K562 (cell line): ENCODE data around the gene ENO3. TPM values are rescaled to one million over a fixed set of nuclear protein-coding genes. Genes with fewer than 3 reads are reported as not detected.

Source experiments
- ATAC-seq: fragments of 200-7000 bp; cut with Tn5 transposase; 3 replicates; pipeline ENCODE4 v1.9.1; 2020; ENCODE audit warnings: moderate library complexity
- BruUV-seq: library from RNA; stranded (reverse); fragments of 400-500 nt; replicated peaks from 2 replicates; lab custom pipeline; 2021; lab: Mats Ljungman, UMichigan
- CTCF ChIA-PET: fragments of 300-600 bp; formaldehyde crosslinking; extraction: SDS; loops from one replicate; lab custom pipeline; 2021; ENCODE audit warnings: low intra/inter-chr PET ratio; lab: Yijun Ruan, JAX
- POLR2A ChIA-PET: fragments of 300-600, 350-650 bp; sonication (Branson Sonifier 250); formaldehyde crosslinking; extraction: SDS; loops from one replicate; lab custom pipeline; 2021; ENCODE audit warnings: antibody characterized with exemption, inconsistent platforms; lab: Yijun Ruan, JAX
- DNase-seq, 4 experiments: peaks; one replicate each; pipeline versions ENCODE4 v3.0.0 to v3.0.0-alpha.2; 2011 to 2018; ENCODE audit warnings: low spot score in 3 of 4, mixed read lengths in 3 of 4; ENCODE audit errors: extremely low read depth in 1 of 4
- FAIRE-seq: peaks from 2 replicates; lab custom pipeline; 2011; peaks lifted over from hg19 to GRCh38; lab: Jason Lieb, UNC
- H2AFZ ChIP-seq: 2 replicates; pipeline ENCODE4 v1.6.0; 2011; ENCODE audit warnings: low read depth, low read length, control low read depth, inconsistent platforms
- H3K27ac ChIP-seq: fragments of 200-600 bp; 3 replicates; pipeline ENCODE4 v1.8.0; 2011; ENCODE audit warnings: low read depth, mild to moderate bottlenecking, control low read depth, inconsistent platforms, low read length, moderate library complexity, mixed read lengths; ENCODE audit errors: extremely low read depth
- H3K27me3 ChIP-seq, 2 experiments: fragments of 300-600 bp in 1 of 2; 2 replicates in 1 of 2; 3 replicates in 1 of 2; pipeline versions ENCODE4 v1.6.0 to v1.8.0; 2011; ENCODE audit warnings: inconsistent platforms in 2 of 2, low read length in 2 of 2, mild to moderate bottlenecking in 1 of 2, mixed read lengths in 1 of 2, moderate library complexity in 1 of 2; ENCODE audit not compliant: control insufficient read depth in 2 of 2, insufficient read depth in 2 of 2
- H3K36me3 ChIP-seq: fragments of 300-600 bp; 3 replicates; pipeline ENCODE4 v1.8.0; 2011; ENCODE audit warnings: mild to moderate bottlenecking, low read length, inconsistent platforms; ENCODE audit not compliant: control insufficient read depth, insufficient read depth
- H3K4me1 ChIP-seq, 2 experiments: fragments of 200-600 bp in 1 of 2; replicated peaks in 1 of 2; 2 replicates in 1 of 2; 3 replicates in 1 of 2; pipeline versions ENCODE4 v1.5.1 to v1.8.0; 2011; ENCODE audit warnings: inconsistent platforms in 2 of 2, low read length in 2 of 2, mild to moderate bottlenecking in 1 of 2, mixed read lengths in 1 of 2, moderate library complexity in 1 of 2; ENCODE audit not compliant: control insufficient read depth in 2 of 2, insufficient read depth in 2 of 2
- H3K4me2 ChIP-seq: 2 replicates; pipeline ENCODE4 v1.6.1; 2011; ENCODE audit warnings: low read length, control low read depth, inconsistent platforms, mixed read lengths; ENCODE audit not compliant: insufficient read depth
- H3K4me3 ChIP-seq: fragments of 200-600 bp; sonication (generic), shearing (Covaris generic); 2 replicates; pipeline ENCODE4 v1.5.1; 2016; ENCODE audit warnings: control low read depth, inconsistent platforms
- H3K79me2 ChIP-seq: fragments of 200-600 bp; 3 replicates; pipeline ENCODE4 v1.8.0; 2011; ENCODE audit warnings: low read length, inconsistent platforms; ENCODE audit not compliant: control insufficient read depth, insufficient read depth
- H3K9ac ChIP-seq, 2 experiments: 2 replicates each; pipeline versions ENCODE4 v1.6.0 to v1.6.1; 2011; ENCODE audit warnings: low read depth in 2 of 2, low read length in 2 of 2, control low read depth in 1 of 2, inconsistent platforms in 1 of 2, mild to moderate bottlenecking in 1 of 2, mixed read lengths in 1 of 2; ENCODE audit not compliant: insufficient read depth in 1 of 2
- H3K9me1 ChIP-seq: one replicate; pipeline ENCODE4 v1.6.0; 2011; ENCODE audit warnings: inconsistent platforms, mild to moderate bottlenecking, low read length, moderate library complexity; ENCODE audit not compliant: control insufficient read depth, insufficient read depth
- H3K9me3 ChIP-seq: replicated peaks from 2 replicates; pipeline ENCODE4 v1.5.1; 2011; ENCODE audit warnings: low read depth, low read length, inconsistent platforms; ENCODE audit not compliant: control insufficient read depth, insufficient read depth
- H4K20me1 ChIP-seq: replicated peaks from 2 replicates; pipeline ENCODE4 v1.6.1; 2011; ENCODE audit warnings: low read length, inconsistent platforms, mixed read lengths; ENCODE audit not compliant: control insufficient read depth, insufficient read depth
- CTBP1 ChIP-seq: fragments of 450-650 bp; IDR thresholded peaks from 2 replicates; pipeline ENCODE4 v1.6.1; 2016; ENCODE audit warnings: borderline replicate concordance
- ESRRA ChIP-seq: fragments of 450-650 bp; IDR thresholded peaks from 2 replicates; pipeline ENCODE4 v1.6.1; 2014; ENCODE audit warnings: low read depth, mild to moderate bottlenecking, moderate library complexity, borderline replicate concordance
- SPI1 ChIP-seq: IDR thresholded peaks from 2 replicates; pipeline ENCODE4 v1.6.1; 2011; ENCODE audit warnings: low read depth, low read length, control low read depth, borderline replicate concordance
- ZNF23 ChIP-seq: fragments of 250-450 bp; sonication (Bioruptor Pico); IDR thresholded peaks from 2 replicates; pipeline ENCODE4 v1.4.0; 2020; ENCODE audit warnings: mild to moderate bottlenecking
- WGBS: fragments of 100-300 bp; shearing (Covaris generic); methylation state at CpG from one replicate; pipeline ENCODE4 v1.1.6; 2016; ENCODE audit warnings: low coverage, mixed read lengths; ENCODE audit not compliant: insufficient coverage; ENCODE audit errors: missing lambda C conversion rate; 5-methylcytosine and 5-hydroxymethylcytosine counted together
- in situ Hi-C: fragments of 300-500 bp; cut with MboI; formaldehyde crosslinking; loops from 4 replicates; pipeline ENCODE4 v1.15.0; 2018; ENCODE audit warnings: inconsistent platforms, mixed read lengths
- intact Hi-C: fragments of 100-400 bp; cut with micrococcal nuclease; formaldehyde crosslinking; loops from 2 replicates; pipeline ENCODE4 v1.14.2; 2022
- polyA plus RNA-seq, 8 experiments: library from polyadenylated mRNA; depleted of rRNA in 4 of 8; stranded (reverse) in 5 of 8; unstranded in 3 of 8; fragments of >200 nt; fragmentation: Nextera tagmentation in 2 of 8; fragmentation: Illumina TruSeq in 1 of 8; extraction: Ambion mirVana in 2 of 8; extraction: Trizol in 1 of 8; gene quantifications; 2 replicates each; pipeline versions ENCODE4 v1.2.1 to v1.2.3, GENCODE V29; 2011 to 2014; ENCODE audit warnings: inconsistent platforms in 1 of 8, missing spikeins in 1 of 8
- total RNA-seq, 7 experiments: library from RNA; depleted of rRNA in 6 of 7; stranded (reverse); fragments of >200 nt in 6 of 7; fragmentation: Illumina TruSeq in 2 of 7; extraction: Trizol in 2 of 7; gene quantifications; 2 replicates each; pipeline versions ENCODE4 v1.2.1 to v1.2.3, GENCODE V29; 2011 to 2021; ENCODE audit warnings: low replicate concordance in 1 of 7

The ENO3 gene
- total and polyA plus RNA-seq, 9 of the 15 experiments (the other 6 are each of a cell fraction or from before 2014, with no cell fraction given) = 5.7 to 17.2 (median 9.9) TPM

DNA sequence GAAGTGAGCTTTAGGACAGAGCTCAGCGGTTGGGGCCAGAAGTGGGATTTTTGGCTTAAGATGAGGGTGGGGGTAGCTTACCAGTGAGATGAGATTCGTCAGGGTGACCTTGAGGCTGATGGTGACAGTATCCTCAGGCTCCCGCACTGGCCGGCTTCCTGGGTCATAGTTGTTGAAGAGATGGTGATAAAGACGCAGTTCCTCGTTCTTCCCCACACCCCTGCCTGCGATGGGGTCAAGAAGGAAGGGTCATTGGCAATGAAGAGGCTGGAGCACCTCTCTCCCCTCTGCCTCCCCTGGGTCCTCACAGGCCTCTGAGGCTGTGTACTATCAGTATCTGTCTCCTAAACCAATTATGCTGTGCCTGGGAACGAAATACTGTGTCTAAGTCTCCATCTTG is 48.4 kb upstream of the ENO3 start:
- BruUV-seq = no TSS peak
- H3K36me3 ChIP-seq = no peaks in the 10 kb centered on the region
- H3K9me3 ChIP-seq = no peaks in the 10 kb centered on the region
- ChIA-PET POLR2A (interaction anchor here (0.6 to 0.9 kb wide), 2 partner anchors 96 to 129 kb away, joined by 3 read pairs; partner anchors contain the start of gene PLD2), CTCF (interaction anchor here (0.7 kb wide), 1 partner anchor 193 kb away, joined by 4 read pairs; no protein-coding TSS in a partner anchor)
- no peak overlapping the region for H3K4me3 ChIP-seq
- H3K79me2 ChIP-seq = no peaks in the 10 kb centered on the region
- in situ Hi-C loops = no loop called here
- TF ChIP-seq SPI1 (0 out of 2 replicates have a peak, but pooled peaks have one; percentile 4), CTBP1 (peak; percentile 27; the same call in 1 of the 2 replicates), ESRRA (peak; percentile 87), ZNF23 (no peak)
- peaks cover 14 to 24% of the 10 kb centered on the region in 2 experiments for H3K4me1 ChIP-seq
- peak overlapping the region; percentile 62 for H2AFZ ChIP-seq
- H3K9me1 ChIP-seq = peaks cover 2% of the 10 kb centered on the region
- FAIRE-seq (no peak), DNase-seq (peak in 1 of 4 experiments; percentile 16), ATAC-seq (no peak; the same call in 1 of the 3 replicates)
- no peaks in the 10 kb centered on the region for H4K20me1 ChIP-seq
- no peaks in the 10 kb centered on the region; a peak in 1 of 5 replicates for H3K27me3 ChIP-seq
- 12% methylated on average over 8 of the region's 8 CpGs for WGBS
- peak overlapping the region; percentile 30; the same call in 2 of the 3 replicates for H3K27ac ChIP-seq
- no peak overlapping the region for H3K4me2 ChIP-seq
- intact Hi-C loops = loop anchor here (10.0 kb wide), 1 partner anchor 62 kb away; the partner anchor contains the start of gene SPAG7
- H3K9ac ChIP-seq = no peak overlapping the region; a peak in 1 of 4 replicates
